ENCODE results near the gene ANKS1B.
A peak's percentile ranks its signal among the peaks of the same experiment; 100 is the strongest.
"Not testable (repeated sequence)": the region's sequence is repeated elsewhere in the genome, so short reads cannot be mapped to it uniquely, and the experiment has no call there.

The ANKS1B gene

GRCh38 chr12:98870504-98870903 lies 1114.2 kb downstream of the ANKS1B start:
- DNase-seq (ENCODE audit: low spot score), result no peak

GRCh38 chr12:98869886-98870503 lies 1114.7 kb downstream of the ANKS1B start:
- no peak for DNase-seq (ENCODE audit: low spot score)

GRCh38 chr12:98868538-98868937 lies 1116.2 kb downstream of the ANKS1B start:
- DNase-seq (ENCODE audit: low spot score), result no peak

GRCh38 chr12:98868076-98868475 lies 1116.7 kb downstream of the ANKS1B start:
- no peak for DNase-seq (ENCODE audit: low spot score)

GRCh38 chr12:98864363-98864762 lies 1120.4 kb downstream of the ANKS1B start:
- no peak for DNase-seq (ENCODE audit: low spot score)

GRCh38 chr12:98863167-98863566 lies 1121.6 kb downstream of the ANKS1B start:
- DNase-seq (ENCODE audit: low spot score), result no peak

- no peak for DNase-seq (ENCODE audit: low spot score)
Observed at GRCh38 chr12:98861251-98861650, 1123.5 kb downstream of the ANKS1B start.

- DNase-seq (ENCODE audit: low spot score), result no peak
Observed at GRCh38 chr12:98856897-98857540, 1127.7 kb downstream of the ANKS1B start.

GRCh38 chr12:98852181-98852580 lies 1132.6 kb downstream of the ANKS1B start:
- DNase-seq (ENCODE audit: low spot score), result no peak

- no peak for DNase-seq (ENCODE audit: low spot score)
Observed at GRCh38 chr12:98847242-98847641, 1137.5 kb downstream of the ANKS1B start.

- no peak for DNase-seq (ENCODE audit: low spot score)
Observed at GRCh38 chr12:98845957-98846356, 1138.8 kb downstream of the ANKS1B start.

GRCh38 chr12:98840325-98840724 lies 1144.4 kb downstream of the ANKS1B start:
- no peak for DNase-seq (ENCODE audit: low spot score)

- DNase-seq (ENCODE audit: low spot score), result peak; percentile 14
Observed at GRCh38 chr12:98838231-98838647, 1146.5 kb downstream of the ANKS1B start.

- DNase-seq (ENCODE audit: low spot score), result not testable (repeated sequence)
Observed at GRCh38 chr12:98837134-98837752, 1147.5 kb downstream of the ANKS1B start.

GRCh38 chr12:98830657-98831056 lies 1154.1 kb downstream of the ANKS1B start:
- DNase-seq (ENCODE audit: low spot score), result no peak

GRCh38 chr12:98828802-98829600 lies 1155.7 kb downstream of the ANKS1B start:
- peak; percentile 8 for DNase-seq (ENCODE audit: low spot score)

- no peak for DNase-seq (ENCODE audit: low spot score)
Observed at GRCh38 chr12:98823012-98823411, 1161.7 kb downstream of the ANKS1B start.

- no peak for DNase-seq (ENCODE audit: low spot score)
Observed at GRCh38 chr12:98821866-98822265, 1162.9 kb downstream of the ANKS1B start.

- DNase-seq (ENCODE audit: low spot score), result no peak
Observed at GRCh38 chr12:98821232-98821631, 1163.5 kb downstream of the ANKS1B start.

- no peak for DNase-seq (ENCODE audit: low spot score)
Observed at GRCh38 chr12:98819821-98820404, 1164.8 kb downstream of the ANKS1B start.

GRCh38 chr12:98819071-98819470 lies 1165.7 kb downstream of the ANKS1B start:
- DNase-seq (ENCODE audit: low spot score), result no peak

GRCh38 chr12:98818239-98818638 lies 1166.5 kb downstream of the ANKS1B start:
- DNase-seq (ENCODE audit: low spot score), result no peak

Data from GM03348 (cell line).